Pancreas (tissue), 10 donors: ENCODE data around the gene DGKH. TPM values are rescaled to one million over a fixed set of nuclear protein-coding genes. Genes with fewer than 3 reads are reported as not detected.

Experiments
- ATAC-seq, 4 donors: fragments of 200-7000 bp; cut with Tn5 transposase; one replicate each; pipeline versions ENCODE4 v1.8.0 to v1.9.1; 2020; ENCODE audit warnings: mild to moderate bottlenecking in 4 of 4, moderate library complexity in 4 of 4
- DNase-seq, 6 donors: peaks; one replicate each; pipeline ENCODE4 v3.0.0-alpha.2; 2020
- FAIRE-seq: peaks from 2 replicates; lab custom pipeline; 2012; peaks lifted over from hg19 to GRCh38; lab: Jason Lieb, UNC
- H3K27ac ChIP-seq, 4 donors: fragments of 200-600 bp; sonication (generic); 1 replicate in 3 of 4; 2 replicates in 1 of 4; pipeline versions ENCODE4 v1.5.0 to v1.8.0; 2020
- H3K27me3 ChIP-seq, 4 donors: fragments of 200-600 bp; one replicate each; pipeline ENCODE4 v1.8.0; 2021
- H3K36me3 ChIP-seq, 3 donors: fragments of 200-600 bp; sonication (generic) in 1 of 3; one replicate each; pipeline versions ENCODE4 v1.5.0 to v1.8.0; 2020 to 2021
- H3K4me1 ChIP-seq, 3 donors: fragments of 200-600 bp; one replicate each; pipeline ENCODE4 v1.8.0; 2021
- H3K4me3 ChIP-seq, 4 donors: fragments of 200-600 bp; sonication (generic) in 2 of 4; one replicate each; pipeline versions ENCODE4 v1.5.0 to v1.8.0; 2020 to 2021
- H3K9me3 ChIP-seq, 4 donors: fragments of 200-600 bp; one replicate each; pipeline ENCODE4 v1.8.0; 2021
- WGBS, 2 donors: extraction: QIAGEN DNeasy Blood & Tissue Kit; methylation state at CpG; one replicate each; pipeline ENCODE4 v1.1.7; 2013; 5-methylcytosine and 5-hydroxymethylcytosine counted together
- intact Hi-C, 3 donors: fragments of 100-400 bp; cut with DNase I; formaldehyde crosslinking; loops; one replicate each; pipeline versions ENCODE4 v1.11.1 to v1.14.2; 2022
- polyA plus RNA-seq, 2 donors: library from polyadenylated mRNA; stranded (reverse); fragments of 200-250 nt; gene quantifications; one replicate each; pipeline ENCODE4 v1.2.3, GENCODE V29; 2013
- total RNA-seq, 6 donors: library from RNA; stranded (reverse); fragmentation: NEBNext Ultra II Directional in 4 of 6; extraction: Animal tissue kit (Norgen Biotek cat#: 25700) in 4 of 6; gene quantifications; one replicate each; pipeline versions ENCODE4 v1.2.1 to v1.2.4, GENCODE V29; 2021 to 2023
- TF ChIP-seq, protein P1 (sequence below), 4 donors: fragments of 200-600 bp; sonication (generic) in 3 of 4; IDR thresholded peaks; one replicate each; pipeline versions ENCODE4 v1.5.0 to v1.8.0; 2021; ENCODE audit warnings: antibody characterized with exemption in 4 of 4
- donor health status: healthy with polysubstance abuse.
- donor health status: DM: no; HTN: no; CAD: no; lungs with moderate emphysema.
- donor health status: DM: no; HTN: no; CAD: no.
- donor health status: control.
- donor health status: control.
- donor health status: Bipolar disorder and iron deficiency.
- donor health status: DM: yes; HTN: yes; CAD: no.
- donor health status: DM: no; HTN: no; CAD: no.
- donor health status: DM: no; HTN: no; CAD: no.
- donor health status: DM: yes; HTN: yes; CAD: no.

DGKH gene
- total and polyA plus RNA-seq, 8 donors, result 0.87 to 5.0 (median 1.6) TPM

- Histone ChIP-seq H3K36me3 (no peaks in the 10 kb centered on the region), H3K9me3 (no peaks in the 10 kb centered on the region), H3K4me3 (no peak overlapping the region), H3K4me1 (no peaks in the 10 kb centered on the region), H3K27me3 (no peaks in the 10 kb centered on the region), H3K27ac (no peak overlapping the region)
- DNase-seq, result no peak
- intact Hi-C loops, result no loop called here
- TF ChIP-seq, protein P1, sequence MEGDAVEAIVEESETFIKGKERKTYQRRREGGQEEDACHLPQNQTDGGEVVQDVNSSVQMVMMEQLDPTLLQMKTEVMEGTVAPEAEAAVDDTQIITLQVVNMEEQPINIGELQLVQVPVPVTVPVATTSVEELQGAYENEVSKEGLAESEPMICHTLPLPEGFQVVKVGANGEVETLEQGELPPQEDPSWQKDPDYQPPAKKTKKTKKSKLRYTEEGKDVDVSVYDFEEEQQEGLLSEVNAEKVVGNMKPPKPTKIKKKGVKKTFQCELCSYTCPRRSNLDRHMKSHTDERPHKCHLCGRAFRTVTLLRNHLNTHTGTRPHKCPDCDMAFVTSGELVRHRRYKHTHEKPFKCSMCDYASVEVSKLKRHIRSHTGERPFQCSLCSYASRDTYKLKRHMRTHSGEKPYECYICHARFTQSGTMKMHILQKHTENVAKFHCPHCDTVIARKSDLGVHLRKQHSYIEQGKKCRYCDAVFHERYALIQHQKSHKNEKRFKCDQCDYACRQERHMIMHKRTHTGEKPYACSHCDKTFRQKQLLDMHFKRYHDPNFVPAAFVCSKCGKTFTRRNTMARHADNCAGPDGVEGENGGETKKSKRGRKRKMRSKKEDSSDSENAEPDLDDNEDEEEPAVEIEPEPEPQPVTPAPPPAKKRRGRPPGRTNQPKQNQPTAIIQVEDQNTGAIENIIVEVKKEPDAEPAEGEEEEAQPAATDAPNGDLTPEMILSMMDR (IDR thresholded peaks at IDR 0.05), result no peak
- WGBS, 2 donors, result 88 to 90% methylated on average over 3 of the region's 3 CpGs
- FAIRE-seq, result no peak
- no peak for ATAC-seq
Observed at GRCh38 chr13:42164557-42165125, 116.2 kb downstream of the DGKH start.

DNA sequence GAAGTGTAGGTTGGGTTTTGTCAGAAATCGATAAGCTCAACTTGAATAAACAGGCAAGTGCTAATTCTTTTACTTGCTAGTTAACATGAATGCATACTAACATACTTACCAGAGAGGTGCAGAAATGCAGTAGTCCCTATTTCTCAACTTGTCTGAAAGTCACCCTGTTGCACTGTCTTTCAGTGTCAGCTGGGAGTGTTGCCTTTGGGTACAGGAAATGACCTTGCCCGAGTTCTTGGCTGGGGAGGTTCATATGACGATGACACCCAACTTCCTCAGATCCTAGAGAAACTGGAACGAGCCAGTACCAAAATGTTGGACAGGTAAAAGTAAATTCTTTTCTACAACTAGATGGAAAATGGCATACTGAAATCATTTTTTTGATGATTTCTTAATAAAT, 120.0 kb downstream of the DGKH start:
- WGBS, 2 donors, result 84 to 87% methylated on average over 4 of the region's 4 CpGs
- ATAC-seq, result no peak

GRCh38 chr13:42170029-42170428, 121.6 kb downstream of the DGKH start:
- Histone ChIP-seq H3K9me3 (no peaks in the 10 kb centered on the region), H3K4me1 (no peaks in the 10 kb centered on the region), H3K27ac (no peak overlapping the region), H3K27me3 (no peaks in the 10 kb centered on the region), H3K36me3 (no peaks in the 10 kb centered on the region), H3K4me3 (no peak overlapping the region)
- FAIRE-seq (no peak), ATAC-seq (no peak), DNase-seq (no peak)
- TF ChIP-seq, protein P1 (IDR thresholded peaks at IDR 0.05), result no peak
- intact Hi-C loops, result no loop called here
- 71 to 78% methylated on average over 5 of the region's 5 CpGs for WGBS, 2 donors

More for the DNA sequence above, 120.0 kb downstream of the DGKH start:
- intact Hi-C loops, result no loop called here
- TF ChIP-seq, protein P1 (IDR thresholded peaks at IDR 0.05), result no peak
- H3K9me3 ChIP-seq, result no peaks in the 10 kb centered on the region
- H3K27me3 ChIP-seq, result no peaks in the 10 kb centered on the region
- no peaks in the 10 kb centered on the region for H3K36me3 ChIP-seq
- FAIRE-seq (no peak), DNase-seq (no peak)
- H3K4me1 ChIP-seq, result no peaks in the 10 kb centered on the region
- H3K27ac ChIP-seq, result no peak overlapping the region
- no peak overlapping the region for H3K4me3 ChIP-seq

DNA sequence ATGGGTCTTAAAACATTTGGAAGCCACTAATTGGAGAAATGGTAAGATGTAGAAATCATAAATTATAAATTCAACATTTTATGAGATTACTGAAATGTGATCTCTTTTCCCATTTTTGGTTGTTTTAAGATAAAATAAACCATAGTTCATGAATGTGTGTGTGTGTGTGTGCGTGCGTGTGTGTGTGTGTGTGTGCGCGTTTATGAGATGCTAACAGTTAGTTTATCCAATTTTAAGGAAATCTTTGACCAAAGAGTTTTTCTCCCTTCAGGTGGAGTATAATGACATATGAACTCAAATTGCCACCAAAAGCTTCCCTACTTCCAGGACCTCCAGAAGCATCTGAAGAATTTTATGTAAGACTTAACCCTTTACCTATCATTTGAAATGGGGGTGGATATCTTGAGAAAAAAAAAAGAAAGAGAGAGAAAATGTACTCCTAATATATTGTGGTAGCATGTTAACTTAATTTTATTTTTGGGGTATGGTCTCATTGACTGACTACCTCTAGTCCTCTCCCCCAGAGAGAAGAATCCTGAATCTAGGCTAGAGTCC, 125.4 kb downstream of the DGKH start:
- no peaks in the 10 kb centered on the region for H3K36me3 ChIP-seq
- H3K4me3 ChIP-seq, result no peak overlapping the region
- FAIRE-seq (no peak), ATAC-seq (no peak), DNase-seq (no peak)
- H3K4me1 ChIP-seq, result no peaks in the 10 kb centered on the region
- no peaks in the 10 kb centered on the region for H3K27me3 ChIP-seq
- H3K9me3 ChIP-seq, result no peaks in the 10 kb centered on the region
- intact Hi-C loops, result no loop called here
- TF ChIP-seq, protein P1 (IDR thresholded peaks at IDR 0.05), result no peak
- 84 to 89% methylated on average over 4 of the region's 4 CpGs for WGBS, 2 donors
- H3K27ac ChIP-seq, result no peak overlapping the region
